OCI-LY1 (cell line): ENCODE data around the gene CLCA4.

Experiments
- CTCF ChIP-seq: fragments of 200-600 bp; sonication (generic), shearing (Covaris generic); IDR thresholded peaks from 2 replicates; pipeline ENCODE4 v1.5.1; 2017; ENCODE audit warnings: mild to moderate bottlenecking, antibody characterized with exemption, low read length, moderate library complexity, mixed read lengths
- EZH2 ChIP-seq: fragments of 200-600 bp; sonication (generic), shearing (Covaris generic); IDR thresholded peaks from 2 replicates; pipeline ENCODE4 v1.8.0; 2017; ENCODE audit warnings: borderline replicate concordance, mixed run types, mild to moderate bottlenecking, antibody characterized with exemption, low read length, moderate library complexity, mixed read lengths

GRCh38 chr1:86616871-86617270, 70.0 kb downstream of the CLCA4 start:
- TF ChIP-seq CTCF (no peak), EZH2 (no peak)
